Measurements from ENCODE around the gene RELL2.

GRCh38 chr5:141655020-141655419 lies 18.2 kb downstream of the RELL2 start:
- TF ChIP-seq CTCF (IDR thresholded peaks at IDR 0.05) (no peak), POLR2A (IDR thresholded peaks at IDR 0.05) (no peak), POLR2AphosphoS5 (IDR thresholded peaks at IDR 0.05) (no peak), EP300 (IDR thresholded peaks at IDR 0.05) (no peak)

All from sigmoid colon (tissue), 4 donors.